ENCODE results near the gene RIMBP3B.
"Not testable (repeated sequence)": the region's sequence is repeated elsewhere in the genome, so short reads cannot be mapped to it uniquely, and the experiment has no call there.

GRCh38 chr22:21363061-21363460 lies 20.5 kb upstream of the RIMBP3B start:
- not testable (repeated sequence) for TF ChIP-seq BHLHE40 (IDR thresholded peaks at IDR 0.05; ENCODE audit: borderline replicate concordance); SUZ12 (IDR thresholded peaks at IDR 0.05); SP1 (IDR thresholded peaks at IDR 0.05); HDGF (IDR thresholded peaks at IDR 0.05; ENCODE audit: borderline replicate concordance); TARDBP (IDR thresholded peaks at IDR 0.05); NFRKB (IDR thresholded peaks at IDR 0.05); FOXK2 (IDR thresholded peaks at IDR 0.05); ZNF384 (IDR thresholded peaks at IDR 0.05); LEF1 (IDR thresholded peaks at IDR 0.05; ENCODE audit: borderline replicate concordance)

Measured in HEK293T (cell line).